ENCODE measurements around the gene DNAJB12. TPM values are rescaled to one million over a fixed set of nuclear protein-coding genes. Genes with fewer than 3 reads are reported as not detected.
A peak's percentile ranks its signal among the peaks of the same experiment; 100 is the strongest.

DNAJB12 gene
- total RNA-seq, 4 donors from 2014 or later = 33.7 to 69.2 (median 38.0) TPM

DNA sequence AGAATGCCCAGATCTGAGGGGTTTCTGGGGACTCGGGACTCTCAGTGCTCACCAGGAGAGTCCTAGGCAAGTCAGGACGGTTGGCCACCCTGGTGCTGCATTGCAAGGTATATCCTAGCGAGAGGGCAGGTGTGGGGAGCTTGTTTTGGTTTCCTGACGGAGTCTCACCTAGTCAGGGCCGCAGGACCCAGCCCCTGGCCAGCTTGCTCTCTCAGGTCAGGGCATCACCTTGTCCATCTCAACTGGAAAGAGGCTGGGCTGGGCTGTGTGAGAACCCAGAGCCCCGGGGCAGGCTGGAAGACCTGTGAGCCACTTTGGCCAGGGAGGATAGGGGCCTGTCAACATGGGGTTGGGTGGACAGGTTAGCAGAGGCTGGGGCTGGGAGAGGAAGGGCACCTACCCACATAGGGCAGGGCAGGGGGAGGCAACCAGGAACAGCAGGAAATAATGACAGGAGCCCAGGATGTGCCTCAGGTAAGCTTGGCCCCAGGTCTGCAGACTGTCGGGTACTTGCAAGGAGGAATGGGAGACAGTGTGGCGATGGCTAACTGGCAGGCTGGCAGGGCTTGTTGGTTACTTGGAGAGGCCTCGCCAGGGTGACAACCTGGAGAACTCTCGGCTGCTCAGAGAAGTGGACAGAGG, 31.5 kb downstream of the DNAJB12 start:
- H3K4me1 ChIP-seq = peaks cover 25 to 55% (median 44%) of the 10 kb centered on the region in 4 donors
- H3K27me3 ChIP-seq = no peaks in the 10 kb centered on the region
- H3K36me3 ChIP-seq = no peaks in the 10 kb centered on the region
- WGBS, 2 donors (ENCODE audit: low coverage in 1 of 2) = 91% methylated on average over 10 of the region's 10 CpGs; no CpG with 5 or more reads in 1 of the 2 donors
- H3K9me3 ChIP-seq = no peaks in the 10 kb centered on the region
- no peak overlapping the region for H3K27ac ChIP-seq
- in situ Hi-C loops (cut with MboI; ENCODE audit: low pct_ligation_motif_present in 1 of 4, low pct_unique_long_range_greater_than_20kb in 1 of 4, low sequenced_read_pairs in 3 of 4) = no loop called here
- no peak overlapping the region for H3K4me3 ChIP-seq
- intact Hi-C loops (cut with DNase I; ENCODE audit: low total_unique reads) = no loop called here
- no peak for DNase-seq
- no peak for TF ChIP-seq EP300 (IDR thresholded peaks at IDR 0.05; ENCODE audit: low read depth)
- TF ChIP-seq POLR2A (IDR thresholded peaks at IDR 0.05) = no peak
- TF ChIP-seq, protein P1, sequence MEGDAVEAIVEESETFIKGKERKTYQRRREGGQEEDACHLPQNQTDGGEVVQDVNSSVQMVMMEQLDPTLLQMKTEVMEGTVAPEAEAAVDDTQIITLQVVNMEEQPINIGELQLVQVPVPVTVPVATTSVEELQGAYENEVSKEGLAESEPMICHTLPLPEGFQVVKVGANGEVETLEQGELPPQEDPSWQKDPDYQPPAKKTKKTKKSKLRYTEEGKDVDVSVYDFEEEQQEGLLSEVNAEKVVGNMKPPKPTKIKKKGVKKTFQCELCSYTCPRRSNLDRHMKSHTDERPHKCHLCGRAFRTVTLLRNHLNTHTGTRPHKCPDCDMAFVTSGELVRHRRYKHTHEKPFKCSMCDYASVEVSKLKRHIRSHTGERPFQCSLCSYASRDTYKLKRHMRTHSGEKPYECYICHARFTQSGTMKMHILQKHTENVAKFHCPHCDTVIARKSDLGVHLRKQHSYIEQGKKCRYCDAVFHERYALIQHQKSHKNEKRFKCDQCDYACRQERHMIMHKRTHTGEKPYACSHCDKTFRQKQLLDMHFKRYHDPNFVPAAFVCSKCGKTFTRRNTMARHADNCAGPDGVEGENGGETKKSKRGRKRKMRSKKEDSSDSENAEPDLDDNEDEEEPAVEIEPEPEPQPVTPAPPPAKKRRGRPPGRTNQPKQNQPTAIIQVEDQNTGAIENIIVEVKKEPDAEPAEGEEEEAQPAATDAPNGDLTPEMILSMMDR (IDR thresholded peaks at IDR 0.05) = no peak
- TF ChIP-seq POLR2AphosphoS5 (IDR thresholded peaks at IDR 0.05) = no peak

DNA sequence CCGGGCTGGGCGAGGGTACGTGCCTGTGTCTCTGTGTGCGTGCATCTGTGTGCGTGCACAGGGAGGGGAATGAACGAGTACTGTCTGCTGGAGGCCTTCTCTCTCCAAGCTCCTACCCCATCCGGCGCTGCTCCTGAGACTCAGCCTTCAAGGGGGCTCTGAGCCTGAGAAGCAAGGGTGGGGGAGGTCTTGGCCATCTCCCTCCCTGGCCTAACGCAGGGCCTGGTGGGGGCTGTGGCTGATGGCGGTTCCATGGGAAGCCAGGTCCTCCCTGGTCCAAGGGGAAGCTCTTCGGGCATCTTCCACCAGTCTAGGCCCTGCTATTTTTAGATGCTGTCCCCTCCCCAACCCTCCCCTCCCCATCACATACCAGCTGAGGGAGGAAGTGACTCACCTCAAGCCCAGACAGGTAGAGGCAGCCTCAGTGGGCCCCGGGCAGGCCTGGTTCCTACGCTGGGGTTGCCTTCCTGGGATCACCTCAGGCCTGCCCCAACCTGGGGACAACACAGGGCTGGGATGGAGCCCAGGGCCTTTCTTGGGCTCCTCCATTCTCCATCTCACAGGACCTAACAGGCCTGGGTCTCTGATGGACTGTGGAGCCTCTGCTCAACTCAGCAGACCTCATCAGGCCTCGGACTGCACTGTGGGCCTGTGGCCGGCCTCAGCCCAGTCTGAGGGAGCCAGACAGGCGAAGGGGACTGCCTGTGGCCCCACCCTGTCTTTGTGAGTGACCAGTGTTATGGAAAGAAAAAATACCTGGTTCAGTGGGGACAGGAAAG, 32.2 kb downstream of the DNAJB12 start:
- no peaks in the 10 kb centered on the region for H3K9me3 ChIP-seq
- H3K4me1 ChIP-seq = peaks cover 20 to 49% (median 39%) of the 10 kb centered on the region in 4 donors
- in situ Hi-C loops (cut with MboI; ENCODE audit: low pct_ligation_motif_present in 1 of 4, low pct_unique_long_range_greater_than_20kb in 1 of 4, low sequenced_read_pairs in 3 of 4) = no loop called here

DNA sequence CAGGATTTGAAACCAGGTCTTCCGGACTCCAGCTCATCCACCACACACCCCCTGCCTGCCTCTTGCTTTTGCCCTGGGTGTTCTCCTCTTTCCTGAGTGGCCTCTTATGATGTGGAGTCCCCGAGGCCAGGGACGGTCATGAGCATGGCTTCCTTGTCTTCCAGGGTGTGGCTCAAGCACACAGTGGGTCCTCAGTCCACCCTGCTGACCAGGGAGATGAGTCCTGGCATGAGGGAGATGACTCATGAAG, 32.8 kb downstream of the DNAJB12 start:
- no peak overlapping the region for H3K4me3 ChIP-seq
- in situ Hi-C loops (cut with MboI; ENCODE audit: low pct_ligation_motif_present in 1 of 4, low pct_unique_long_range_greater_than_20kb in 1 of 4, low sequenced_read_pairs in 3 of 4) = no loop called here
- intact Hi-C loops (cut with DNase I; ENCODE audit: low total_unique reads) = no loop called here
- H3K27me3 ChIP-seq = no peaks in the 10 kb centered on the region
- H3K36me3 ChIP-seq = no peaks in the 10 kb centered on the region
- 91% methylated on average over 3 of the region's 3 CpGs; no CpG with 5 or more reads in 1 of the 2 donors for WGBS, 2 donors (ENCODE audit: low coverage in 1 of 2)
- H3K4me1 ChIP-seq = peaks cover 23 to 51% (median 41%) of the 10 kb centered on the region in 4 donors
- TF ChIP-seq POLR2AphosphoS5 (IDR thresholded peaks at IDR 0.05) = no peak
- TF ChIP-seq POLR2A (IDR thresholded peaks at IDR 0.05) = no peak
- TF ChIP-seq EP300 (IDR thresholded peaks at IDR 0.05; ENCODE audit: low read depth) = no peak
- TF ChIP-seq, protein P1 (IDR thresholded peaks at IDR 0.05) = no peak
- no peak overlapping the region for H3K27ac ChIP-seq
- DNase-seq = no peak
- no peaks in the 10 kb centered on the region for H3K9me3 ChIP-seq

More for the DNA sequence above, 32.2 kb downstream of the DNAJB12 start:
- Histone ChIP-seq H3K4me3 (no peak overlapping the region), H3K27ac (no peak overlapping the region), H3K27me3 (no peaks in the 10 kb centered on the region), H3K36me3 (no peaks in the 10 kb centered on the region)
- intact Hi-C loops (cut with DNase I; ENCODE audit: low total_unique reads) = no loop called here
- TF ChIP-seq EP300 (IDR thresholded peaks at IDR 0.05; ENCODE audit: low read depth) = no peak
- no peak for TF ChIP-seq POLR2AphosphoS5 (IDR thresholded peaks at IDR 0.05)
- TF ChIP-seq, protein P1 (IDR thresholded peaks at IDR 0.05) = no peak
- no peak for TF ChIP-seq POLR2A (IDR thresholded peaks at IDR 0.05)
- DNase-seq = no peak
- WGBS, 2 donors (ENCODE audit: low coverage in 1 of 2) = 89% methylated on average over 16 of the region's 16 CpGs; no CpG with 5 or more reads in 1 of the 2 donors

DNA sequence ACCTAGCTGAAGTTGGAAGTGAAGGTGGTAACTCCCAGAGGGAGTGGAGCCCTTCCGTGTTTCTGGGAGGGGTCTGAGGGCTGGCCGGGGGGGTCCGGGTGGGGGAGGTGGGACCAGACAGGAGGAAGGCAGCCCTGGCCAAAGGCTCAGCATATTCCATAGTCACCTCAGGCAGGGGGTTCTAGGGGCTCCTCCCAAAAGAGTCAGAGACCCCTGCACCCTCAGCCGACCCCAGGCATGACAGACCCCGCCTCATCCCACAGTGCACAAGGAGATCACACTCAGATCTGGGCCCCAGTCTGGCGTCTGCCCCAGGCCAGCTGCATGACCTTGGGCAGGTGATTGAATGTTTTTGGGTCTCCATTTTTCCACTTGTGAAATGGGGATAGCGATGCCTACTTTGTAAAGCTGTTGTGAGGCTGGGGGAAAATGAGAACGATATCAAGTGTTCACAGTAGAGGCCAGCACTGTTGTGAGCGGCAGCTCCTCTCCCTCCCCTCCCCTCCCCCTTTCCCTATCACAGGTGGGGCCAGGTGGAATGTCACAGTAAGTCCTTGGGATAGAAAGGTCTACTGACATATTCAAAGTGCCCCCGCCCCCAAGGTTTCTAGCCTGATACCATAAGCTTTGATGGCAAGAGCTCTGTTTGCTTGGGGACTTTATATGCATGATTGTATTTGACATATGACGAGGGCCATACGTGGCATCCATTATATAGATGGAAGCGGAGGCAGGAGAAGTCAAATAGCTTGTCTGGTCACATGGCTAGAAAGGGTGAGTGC, 33.3 kb downstream of the DNAJB12 start:
- WGBS, 2 donors (ENCODE audit: low coverage in 1 of 2) = 82 to 100% methylated on average over 3 to 13 of the region's 13 CpGs
- peak overlapping the region; percentile 82 to 90 (median 84) for H3K27ac ChIP-seq

More for the DNA sequence above, 33.3 kb downstream of the DNAJB12 start:
- H3K36me3 ChIP-seq = no peaks in the 10 kb centered on the region
- no peaks in the 10 kb centered on the region for H3K9me3 ChIP-seq
- TF ChIP-seq EP300 (IDR thresholded peaks at IDR 0.05; ENCODE audit: low read depth) (no peak), POLR2A (IDR thresholded peaks at IDR 0.05) (no peak)
- TF ChIP-seq, protein P1 (IDR thresholded peaks at IDR 0.05) = no peak
- in situ Hi-C loops (cut with MboI; ENCODE audit: low pct_ligation_motif_present in 1 of 4, low pct_unique_long_range_greater_than_20kb in 1 of 4, low sequenced_read_pairs in 3 of 4) (no loop called here), intact Hi-C loops (cut with DNase I; ENCODE audit: low total_unique reads) (no loop called here)
- no peak overlapping the region for H3K4me3 ChIP-seq
- no peak for DNase-seq
- peaks cover 28 to 57% (median 46%) of the 10 kb centered on the region in 4 donors for H3K4me1 ChIP-seq
- no peaks in the 10 kb centered on the region for H3K27me3 ChIP-seq

Measured in transverse colon (tissue), 4 donors.